Left forelimb (tissue), 1 donor: ENCODE measurements around the gene TAS1R2.
"Not testable (repeated sequence)": the region's sequence is repeated elsewhere in the genome, so short reads cannot be mapped to it uniquely, and the experiment has no call there.

Source experiments
- DNase-seq: peaks from one replicate; pipeline ENCODE4 v3.0.0-alpha.2; 2018; ENCODE audit warnings: low spot score

TAS1R2 gene

DNA sequence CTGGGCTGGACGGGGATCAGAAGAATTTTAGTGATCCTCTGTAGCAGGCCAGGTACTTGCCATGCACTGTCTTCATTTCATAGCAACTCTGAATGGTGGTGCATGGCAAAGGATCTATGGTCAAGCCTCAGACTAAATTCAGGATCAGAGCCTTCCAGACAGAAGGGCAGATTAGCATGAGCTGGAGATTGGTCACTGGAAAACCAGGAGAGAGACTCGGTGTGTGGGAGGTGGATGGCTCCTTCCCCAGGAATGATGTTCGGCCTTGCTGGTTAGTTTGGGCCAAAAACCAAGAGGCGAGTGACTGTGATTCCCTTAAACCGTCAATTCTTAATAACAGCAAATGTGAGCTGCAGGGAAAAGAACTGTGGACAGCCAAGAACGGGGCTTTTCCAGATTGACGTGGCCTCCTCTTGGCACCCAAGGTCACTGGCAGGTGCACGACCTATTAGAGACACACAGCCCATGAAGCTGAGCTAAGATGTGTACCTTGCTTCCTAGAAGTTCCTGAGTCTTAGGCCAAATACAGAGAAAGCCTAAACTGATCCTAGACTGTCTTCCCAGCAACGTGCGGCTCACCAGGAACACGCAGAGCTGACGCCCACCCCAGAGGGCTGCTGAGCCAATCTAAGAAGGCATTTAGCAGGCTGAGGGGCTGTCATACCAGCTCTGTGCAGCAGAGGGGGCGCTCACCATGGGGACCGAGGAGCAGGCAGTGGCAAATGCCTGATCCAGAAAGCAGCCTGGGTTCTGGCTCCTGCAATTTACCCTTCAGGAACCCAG, 24.4 kb upstream of the TAS1R2 start:
- DNase-seq = peak; percentile 77

DNA sequence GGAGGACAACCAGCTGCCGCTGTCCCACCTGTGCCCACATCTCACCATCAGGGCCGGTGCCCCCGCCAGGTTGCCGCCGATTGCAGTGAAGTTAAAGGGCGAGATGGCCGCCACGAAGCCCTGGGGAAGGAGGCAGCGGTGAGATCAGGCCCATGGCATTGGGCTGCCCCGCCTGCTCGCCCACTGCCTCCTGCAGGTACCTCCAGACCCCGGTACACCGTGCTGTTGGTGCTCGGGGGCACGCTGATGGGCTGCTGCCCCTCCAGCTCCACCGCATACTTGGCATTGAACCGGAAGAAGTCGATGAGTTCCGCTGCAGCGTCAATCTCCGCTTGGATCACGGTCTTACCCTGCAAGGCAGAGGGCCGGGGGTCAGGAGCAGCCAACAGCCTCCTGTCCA, 23.6 kb upstream of the TAS1R2 start:
- DNase-seq = no peak

DNA sequence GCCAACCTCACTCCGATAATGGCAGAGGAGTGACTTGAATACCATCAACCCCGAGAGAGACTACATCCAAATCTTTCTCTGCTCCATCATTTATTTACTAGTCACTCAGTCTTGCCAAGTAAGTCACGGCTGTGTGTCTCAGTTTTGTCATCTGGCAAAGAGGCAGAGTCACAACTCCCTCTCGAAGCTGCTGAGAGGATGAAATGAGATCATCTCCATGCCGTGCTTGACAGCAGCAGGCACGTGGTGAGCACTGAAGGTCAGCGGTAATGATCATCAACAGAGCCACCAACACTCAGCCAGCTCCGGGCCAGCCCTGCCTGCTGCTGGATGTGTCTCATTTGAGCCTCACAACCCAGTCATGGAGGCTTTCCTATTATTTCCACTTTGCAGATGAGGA, 23.0 kb upstream of the TAS1R2 start:
- DNase-seq = no peak

DNA sequence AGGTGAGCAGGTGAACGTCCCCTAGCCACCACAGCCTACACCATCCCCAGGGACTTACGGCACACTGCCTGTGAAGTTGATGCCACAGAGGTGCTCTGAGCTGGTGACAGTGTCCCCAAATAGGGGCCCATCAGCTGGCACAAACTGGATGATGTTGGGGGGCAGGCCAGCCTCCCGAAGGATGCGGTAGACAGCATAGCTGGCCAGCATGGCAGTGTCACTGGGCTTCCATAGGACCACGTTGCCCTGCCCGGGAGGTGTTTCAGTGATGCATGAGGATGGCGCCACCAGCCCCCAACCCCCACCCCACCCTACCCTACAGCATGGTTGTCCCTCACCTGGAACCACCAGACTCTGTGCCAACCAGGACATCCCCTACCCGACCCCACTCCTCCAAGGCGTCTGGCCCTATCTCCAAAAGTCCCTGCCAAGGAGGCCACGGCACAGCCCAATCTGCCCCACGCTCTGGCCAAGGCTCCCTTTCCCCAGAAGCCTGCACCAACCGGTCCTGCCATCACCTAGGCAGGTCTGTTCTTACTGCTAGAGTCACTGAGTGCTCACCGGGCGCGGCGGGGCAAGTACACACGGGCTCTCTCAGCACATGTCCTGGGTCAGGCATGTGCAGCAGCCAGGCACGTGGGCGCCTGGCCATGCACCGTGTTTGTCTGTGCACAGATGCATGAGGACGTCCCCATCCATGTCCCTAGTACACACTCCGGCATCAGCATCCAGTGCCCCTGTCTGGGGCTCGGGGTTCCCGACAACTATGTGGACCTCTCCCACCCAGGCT, 22.4 kb upstream of the TAS1R2 start:
- DNase-seq = no peak

DNA sequence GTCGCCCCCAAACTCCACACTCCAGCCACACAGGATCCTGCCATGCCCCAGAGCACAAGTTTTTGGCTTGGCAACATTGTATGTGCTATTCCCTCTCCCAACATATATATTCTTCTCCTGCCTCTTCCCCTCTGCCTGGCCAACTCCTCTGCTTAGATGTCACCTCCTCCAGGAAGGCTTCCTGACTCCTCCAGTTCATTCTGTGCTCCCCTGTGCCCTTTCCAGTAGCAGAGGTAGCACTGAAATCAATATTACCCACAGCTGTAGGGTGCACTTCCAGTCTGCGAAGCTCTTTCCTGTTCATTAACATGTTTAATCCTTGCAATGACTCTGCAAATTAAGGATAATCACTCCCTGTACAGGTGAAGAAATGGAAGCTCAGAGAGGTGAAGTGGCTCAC, 21.7 kb upstream of the TAS1R2 start:
- no peak for DNase-seq

DNA sequence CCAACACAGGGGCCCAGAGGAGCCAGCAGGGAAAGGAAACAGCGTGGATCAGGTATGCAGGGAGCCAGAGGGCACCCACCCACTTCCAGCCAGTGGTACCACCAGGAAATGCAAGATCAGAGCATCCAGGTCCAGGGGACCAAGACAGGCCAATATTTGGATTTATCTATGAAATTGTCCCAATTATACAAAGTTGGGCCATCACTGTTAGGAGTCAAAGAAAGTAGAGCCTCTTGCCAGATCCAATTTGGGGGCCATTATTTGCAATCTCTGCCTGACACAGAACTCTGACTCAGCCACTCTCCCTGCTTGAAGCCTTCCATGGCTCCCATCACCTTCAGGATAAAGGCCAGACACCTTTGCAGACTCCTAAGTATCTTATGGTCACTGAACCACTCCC, 21.1 kb upstream of the TAS1R2 start:
- no peak for DNase-seq

DNA sequence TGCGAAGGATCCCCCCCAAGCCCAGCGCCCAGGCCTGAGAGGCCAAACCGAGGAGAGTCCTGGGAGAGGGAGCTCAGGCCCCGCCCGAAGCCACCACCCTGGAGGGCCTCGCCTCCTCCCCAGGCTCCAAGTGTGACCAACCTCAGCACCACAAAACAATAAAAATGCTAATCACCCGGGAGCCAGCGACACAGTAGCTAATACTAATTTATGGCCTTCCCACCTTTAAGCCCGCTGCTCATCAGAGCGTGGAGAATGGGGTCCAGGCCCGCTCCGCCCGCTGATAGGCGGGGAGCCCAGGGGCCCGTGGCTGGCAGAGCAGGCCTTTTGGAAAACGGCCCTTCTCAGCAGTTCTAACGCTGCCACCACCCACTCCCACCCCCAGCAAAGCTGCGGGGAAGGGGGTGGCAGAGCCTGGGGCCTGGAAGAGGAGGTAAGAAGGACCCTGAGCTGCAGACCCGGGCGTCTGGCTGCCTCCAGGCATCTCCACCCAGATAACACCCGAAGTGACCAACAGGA, 20.4 kb upstream of the TAS1R2 start:
- no peak for DNase-seq

DNA sequence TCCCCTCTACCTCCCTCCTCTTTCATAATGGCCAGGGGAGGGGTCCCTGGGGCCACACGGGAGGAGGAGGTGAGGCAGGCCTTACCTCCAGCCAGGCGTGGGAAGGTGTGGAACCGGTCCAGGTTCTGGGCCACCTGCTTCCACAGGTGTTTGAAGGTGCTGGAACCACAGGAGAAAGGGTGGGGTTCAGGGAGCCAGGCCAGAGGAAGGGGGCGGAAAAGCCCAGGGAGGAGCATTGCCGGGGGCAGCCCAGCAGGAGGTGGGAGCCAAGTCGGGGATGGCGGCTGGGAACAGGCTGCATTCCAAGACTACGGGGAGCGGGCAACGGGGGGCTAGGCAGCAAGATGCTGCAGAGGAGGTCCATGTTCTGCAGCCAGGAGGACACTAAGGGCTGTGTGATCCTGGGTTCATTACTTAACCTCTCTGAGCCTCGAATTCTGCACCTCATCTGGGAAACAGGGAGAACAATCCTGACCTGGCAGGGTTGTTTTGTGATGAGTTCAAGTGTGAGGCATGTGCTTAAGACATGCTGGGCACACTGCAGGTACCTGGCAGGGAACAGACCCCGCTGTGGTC, 19.8 kb upstream of the TAS1R2 start:
- no peak for DNase-seq

DNA sequence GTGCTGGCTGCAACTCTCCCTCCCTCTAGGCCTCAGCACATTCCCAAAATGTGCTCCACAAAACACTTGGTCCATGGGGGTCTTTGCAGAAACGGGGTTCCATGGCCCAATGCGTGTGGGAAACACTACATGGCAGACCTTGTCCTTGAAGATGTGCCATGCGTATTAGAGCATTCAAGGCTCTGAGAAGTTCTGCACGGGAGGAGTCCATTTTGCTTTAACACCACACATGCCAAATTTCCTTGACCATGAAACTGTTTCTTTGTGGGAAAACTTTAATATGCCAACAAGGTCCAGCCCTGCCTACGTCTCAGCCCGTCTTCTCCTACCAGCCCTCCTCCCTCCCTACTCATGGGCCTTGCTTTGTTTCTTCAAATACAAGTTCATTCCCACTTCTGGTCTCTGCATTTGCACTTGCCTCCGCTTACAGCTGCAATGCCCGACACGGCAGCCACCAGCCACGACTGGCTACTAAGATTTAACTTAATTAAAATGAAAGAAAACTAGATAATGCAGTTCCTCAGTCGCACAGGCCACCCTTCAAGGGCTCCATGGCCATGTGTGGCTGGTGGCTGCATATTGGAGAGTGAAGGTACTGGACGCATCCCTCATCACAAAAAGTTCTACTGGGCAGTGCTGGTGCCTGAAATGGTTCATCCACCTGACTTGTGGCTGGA, 19.2 kb upstream of the TAS1R2 start:
- no peak for DNase-seq

DNA sequence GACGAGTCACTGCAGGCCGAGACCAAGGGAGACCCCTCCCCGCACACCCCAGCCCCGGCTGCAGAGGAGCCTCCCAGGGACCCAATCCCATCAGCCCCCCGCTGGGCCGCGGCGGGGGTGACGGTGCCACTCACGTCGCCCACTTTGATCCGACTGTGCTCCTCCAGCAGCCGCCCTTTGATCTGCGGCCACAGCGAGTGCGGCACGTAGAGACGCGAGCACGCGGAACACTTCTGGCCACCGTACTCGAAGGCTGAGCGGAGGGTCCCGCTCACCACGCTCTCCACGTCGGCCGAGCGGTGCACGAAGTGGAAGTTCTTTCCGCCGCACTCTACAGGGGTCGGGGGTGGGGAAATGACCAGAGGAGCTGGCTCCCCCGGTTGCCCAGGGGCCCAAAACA, 17.8 kb upstream of the TAS1R2 start:
- DNase-seq = no peak

DNA sequence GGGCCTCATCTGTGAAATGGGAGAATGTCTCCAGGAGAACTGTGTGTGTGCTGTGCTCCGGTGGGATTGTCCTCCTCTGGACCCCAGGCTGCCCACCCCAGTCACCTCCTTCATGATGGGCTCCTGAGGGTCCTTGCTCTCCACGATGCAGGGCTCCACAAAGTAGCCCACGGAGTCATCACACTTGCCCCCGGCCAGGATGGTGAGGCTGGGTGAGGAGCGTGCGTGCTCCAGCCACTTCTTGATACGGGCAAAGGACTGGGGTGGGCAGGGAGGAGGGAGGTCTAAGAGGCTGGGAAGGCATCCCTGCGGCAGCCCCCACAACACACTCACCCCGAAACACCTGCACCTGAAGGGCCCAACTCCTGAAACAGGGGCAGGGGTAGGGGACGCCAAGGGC, 16.8 kb upstream of the TAS1R2 start:
- DNase-seq = no peak

DNA sequence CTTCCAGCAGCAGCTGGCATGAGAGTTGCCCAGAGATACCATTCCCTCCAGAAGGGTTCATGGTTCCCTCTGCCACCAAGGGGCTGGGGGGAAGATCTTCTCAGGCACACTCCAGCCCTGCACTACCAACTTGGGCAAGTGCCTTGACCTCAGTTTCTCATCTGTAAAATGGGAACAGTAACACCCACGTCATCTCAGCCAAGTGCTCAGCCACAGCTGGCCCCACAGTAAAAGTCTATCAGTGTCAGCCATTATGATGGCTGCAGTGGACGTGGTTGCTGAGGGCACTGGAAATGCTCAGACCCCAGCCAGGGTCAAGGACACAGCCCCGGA, 16.3 kb upstream of the TAS1R2 start:
- no peak for DNase-seq

DNA sequence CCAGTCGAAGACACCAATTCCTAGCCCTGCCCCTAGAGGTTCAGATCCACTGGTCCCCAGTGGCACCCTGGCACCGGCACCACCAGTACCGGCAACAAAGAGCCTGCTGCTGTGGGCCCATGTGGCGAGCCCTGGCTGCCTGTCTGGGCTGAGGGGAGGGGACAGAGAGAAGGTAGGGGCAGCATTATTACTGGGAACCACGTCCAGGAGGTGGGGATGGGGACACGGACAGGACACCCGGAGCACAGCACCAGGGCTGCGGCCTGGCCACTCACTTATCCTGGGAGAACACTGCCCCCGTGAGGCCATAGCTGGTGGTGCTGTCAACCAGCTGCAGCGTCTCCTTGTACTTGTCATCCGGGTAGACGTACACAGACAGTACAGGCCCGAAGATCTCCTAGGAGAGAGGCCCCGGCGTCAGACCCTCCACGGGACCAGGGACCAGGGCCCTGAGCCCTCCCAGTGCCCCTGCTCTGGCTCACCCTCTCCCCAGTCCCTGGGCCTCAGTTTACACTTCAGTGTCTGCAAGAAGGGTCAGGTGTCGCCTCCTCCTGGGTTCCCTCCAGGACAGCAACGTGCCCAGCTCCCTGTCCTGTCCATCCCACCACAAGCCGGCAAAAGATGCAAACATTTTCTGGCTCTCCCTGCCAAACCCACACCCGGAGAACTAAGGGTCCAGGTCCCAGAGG, 15.8 kb upstream of the TAS1R2 start:
- peak; percentile 84 for DNase-seq

DNA sequence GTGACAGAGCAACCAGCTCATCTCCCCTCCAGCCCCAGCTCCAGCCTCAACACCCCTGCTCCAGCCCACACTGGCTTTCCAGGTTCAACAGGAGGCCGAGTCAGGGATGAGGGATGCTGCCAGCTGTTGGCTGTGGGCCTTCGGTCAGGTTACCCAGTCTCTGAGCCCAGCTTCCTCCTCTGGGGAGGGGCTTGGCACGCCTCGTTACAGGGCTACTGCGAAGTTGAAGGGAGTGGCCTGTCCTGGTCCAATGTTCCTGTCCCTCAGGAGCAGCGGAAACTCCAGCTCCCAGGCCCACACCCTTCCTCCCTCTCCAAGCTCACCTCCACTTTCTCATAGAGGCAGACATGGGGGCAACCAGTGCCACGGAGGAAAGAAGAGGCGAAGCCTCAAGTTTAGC, 15.1 kb upstream of the TAS1R2 start:
- DNase-seq = no peak

DNA sequence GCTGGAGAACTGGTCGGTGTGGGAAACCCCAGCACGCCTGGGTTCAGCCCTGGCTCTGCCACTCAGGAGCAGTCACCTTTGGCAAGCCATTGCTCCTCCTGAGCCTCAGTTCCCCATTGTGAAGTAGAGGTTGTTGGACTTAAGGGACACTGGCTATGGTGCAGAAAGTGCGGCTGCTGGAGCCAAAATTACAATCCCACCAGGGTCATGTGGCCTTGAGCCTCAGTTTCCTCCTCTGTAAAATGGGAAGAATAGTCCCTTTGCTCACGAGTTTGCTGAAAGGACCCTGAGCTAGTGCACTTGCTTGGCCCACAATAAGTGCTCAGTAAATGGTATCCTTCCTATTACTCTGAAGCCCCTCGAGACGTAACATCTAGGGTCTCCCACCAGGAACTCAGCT, 14.6 kb upstream of the TAS1R2 start:
- no peak for DNase-seq

DNA sequence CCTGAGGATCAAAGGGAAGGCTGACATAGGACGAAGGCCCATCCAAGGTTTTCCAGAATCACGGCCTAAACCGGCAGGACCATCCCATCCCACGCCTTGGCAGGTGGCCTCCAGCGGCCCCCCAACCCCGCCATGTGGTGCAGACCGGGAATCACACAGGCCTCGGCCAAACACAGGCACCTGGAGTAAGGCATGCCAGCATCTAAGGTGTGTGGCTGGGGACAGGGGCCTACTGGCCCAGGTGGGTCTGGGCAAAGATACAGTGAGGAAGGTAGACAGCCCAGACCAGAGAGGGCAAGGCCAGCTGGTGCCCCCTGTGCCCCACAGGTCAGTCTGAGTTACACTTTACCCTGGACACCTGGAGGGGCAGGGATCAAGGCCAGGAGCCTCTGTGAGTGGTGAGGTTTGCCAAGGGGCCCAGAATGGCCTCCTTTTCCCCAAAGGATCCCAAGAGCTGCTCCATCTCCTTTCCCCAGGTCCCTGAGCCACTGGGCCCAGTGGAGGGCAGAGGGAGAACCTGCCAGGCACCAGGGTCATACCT, 12.7 kb upstream of the TAS1R2 start:
- no peak for DNase-seq

DNA sequence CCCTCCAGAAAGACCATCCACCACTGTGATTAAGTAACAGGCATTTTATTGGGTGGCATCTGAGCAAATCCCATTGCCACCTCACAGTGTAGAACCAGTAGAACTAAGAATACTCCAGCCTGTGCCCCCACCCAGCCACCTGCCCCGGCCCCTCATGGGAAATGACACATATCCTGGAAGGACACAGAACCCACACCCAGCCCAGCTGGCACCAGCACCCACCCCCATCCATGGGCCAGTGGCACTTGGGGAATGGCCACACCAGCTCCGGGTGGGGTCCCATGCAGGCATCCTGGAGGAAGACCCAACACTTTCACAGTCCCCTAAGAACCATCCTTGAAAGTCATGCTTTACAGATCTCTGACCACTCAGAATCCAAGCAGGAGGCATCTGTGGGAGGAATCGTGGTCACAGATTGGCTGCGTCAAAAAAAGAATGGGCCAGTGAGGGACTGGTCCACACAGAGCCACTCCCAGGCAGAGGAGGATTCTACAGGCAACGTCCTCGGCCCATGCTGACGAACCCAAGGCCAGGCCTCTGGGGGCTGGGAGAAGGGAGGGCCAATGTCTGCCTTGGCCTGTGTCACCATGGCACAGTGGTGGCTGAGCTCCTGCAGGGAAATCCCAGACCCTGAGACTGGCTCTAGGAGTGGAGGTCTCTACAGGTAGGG, 12.1 kb upstream of the TAS1R2 start:
- no peak for DNase-seq

DNA sequence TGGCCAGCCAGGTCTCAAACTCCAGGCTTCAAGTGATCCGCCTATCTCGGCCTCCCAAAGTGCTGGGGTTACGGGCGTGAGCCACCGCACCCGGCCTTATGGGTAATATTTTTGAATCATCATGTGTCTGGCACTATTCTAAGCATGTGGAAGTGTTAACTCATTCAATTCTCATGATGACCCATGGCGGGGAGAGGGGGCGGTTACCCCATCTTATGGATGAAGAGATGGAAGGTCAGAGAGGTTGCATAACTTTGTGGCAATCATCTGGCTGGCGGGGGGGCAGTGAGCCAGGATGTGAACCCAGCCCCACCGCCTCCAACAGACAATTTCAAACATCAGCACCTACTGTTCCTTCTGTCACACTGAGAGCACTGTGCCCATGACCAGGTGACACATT, 11.5 kb upstream of the TAS1R2 start:
- no peak for DNase-seq

DNA sequence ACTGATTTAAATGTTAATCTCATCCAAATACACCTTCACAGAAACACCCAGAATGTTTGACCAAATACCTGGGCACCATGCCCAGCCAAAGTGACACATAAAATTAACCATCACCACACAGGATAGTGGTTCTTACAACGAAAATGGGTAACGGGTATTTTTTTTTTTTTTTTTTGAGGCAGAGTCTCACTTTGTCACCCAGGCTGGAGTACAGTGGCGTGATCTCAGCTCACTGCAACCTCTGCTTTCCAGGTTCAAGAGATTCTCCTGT, 11.1 kb upstream of the TAS1R2 start:
- not testable (repeated sequence) for DNase-seq

DNA sequence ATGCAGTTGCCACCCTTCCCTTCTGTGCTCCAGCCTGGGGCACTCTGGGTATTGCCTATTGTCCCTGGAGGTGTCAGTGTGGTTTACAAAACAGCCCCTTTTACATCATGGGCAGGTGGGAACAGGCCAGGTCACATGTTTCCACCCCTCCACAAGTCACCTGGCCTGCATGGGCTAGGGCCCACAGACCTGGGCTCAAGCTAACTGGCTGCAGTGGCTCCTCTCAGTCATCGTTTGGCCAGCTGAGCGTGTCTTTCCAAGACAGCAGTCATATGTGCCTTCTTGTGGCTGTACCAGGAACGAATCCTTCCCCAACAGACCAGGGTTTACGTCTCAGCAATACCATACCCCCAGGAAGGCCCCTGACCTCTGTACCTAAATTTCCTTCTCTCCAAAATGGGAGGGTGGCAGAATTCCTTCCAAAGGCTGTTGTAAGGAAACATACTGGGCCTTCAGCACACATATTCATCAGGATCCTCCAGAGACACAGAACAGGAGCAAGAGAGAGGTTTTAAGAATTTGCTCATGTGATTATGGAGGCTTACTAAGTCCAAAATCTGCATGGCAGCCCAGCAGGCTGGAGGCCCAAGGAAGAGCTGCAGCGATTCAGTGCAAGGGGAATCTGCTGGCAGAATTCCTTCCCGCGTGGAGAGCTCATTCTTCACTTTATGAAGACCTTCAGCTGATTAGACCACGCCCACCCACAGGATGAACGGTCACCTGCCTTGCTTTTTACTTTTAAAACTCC, 10.6 kb upstream of the TAS1R2 start:
- DNase-seq = no peak
